ENCODE results near the gene CTU2.
"Not testable (repeated sequence)": the region's sequence is repeated elsewhere in the genome, so short reads cannot be mapped to it uniquely, and the experiment has no call there.

The CTU2 gene

GRCh38 chr16:88706229-88706964 is at the start of gene CTU2, which contains the start of gene RNF166:
Gene CTU2, plus strand, starts transcription at chr16:88706503. Its CDS starts 28 bp downstream, at chr16:88706531.
Gene RNF166, minus strand, starts transcription at chr16:88706408. Its CDS starts 83 bp downstream, at chr16:88706325.
- DNase-seq (ENCODE audit: insufficient read length, low spot score) (peak; percentile 97), FAIRE-seq (peak; percentile 100)

DNA sequence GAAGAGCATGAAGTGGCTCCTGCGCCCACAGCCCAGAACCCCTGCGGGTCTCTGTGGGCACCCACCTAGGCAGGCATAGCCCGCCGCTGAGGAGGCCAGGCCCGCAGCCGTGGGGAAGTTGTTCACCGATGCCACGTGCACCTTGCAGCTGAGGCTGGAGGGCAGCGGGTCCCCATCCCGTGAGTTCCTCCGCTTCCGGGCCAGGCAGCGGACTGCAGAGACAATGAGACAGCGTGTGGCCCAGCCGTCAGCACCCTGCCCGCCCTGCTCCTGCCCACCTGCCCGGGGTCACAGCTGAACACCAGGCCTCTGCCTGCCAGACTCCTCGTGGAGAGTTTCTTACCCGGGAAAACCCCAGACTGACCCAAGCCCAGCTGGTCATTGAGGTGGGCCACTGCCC is 48.9 kb upstream of the CTU2 start:
- FAIRE-seq (no peak), DNase-seq (ENCODE audit: insufficient read length, low spot score) (no peak)

DNA sequence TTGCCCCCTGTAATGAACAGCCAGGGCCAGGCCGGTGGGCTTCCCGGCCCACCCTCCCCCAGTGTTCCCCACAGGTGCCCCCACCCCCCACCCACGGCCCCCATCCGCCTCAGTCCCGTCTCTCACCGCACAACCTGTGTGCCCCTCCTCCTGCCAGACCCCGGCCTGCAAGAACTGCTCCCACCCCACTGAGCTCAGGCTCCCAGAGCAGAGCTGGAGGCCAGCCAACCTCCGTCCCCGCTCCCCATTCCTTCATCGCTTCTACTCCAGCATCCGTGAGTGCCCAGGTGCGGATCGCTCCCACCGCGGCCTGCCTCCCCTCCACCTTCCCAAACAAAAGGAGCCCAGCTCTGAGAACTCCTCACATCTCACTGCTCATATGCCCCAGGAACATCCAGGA is 47.6 kb upstream of the CTU2 start:
- DNase-seq (ENCODE audit: insufficient read length, low spot score) (no peak), FAIRE-seq (no peak)

DNA sequence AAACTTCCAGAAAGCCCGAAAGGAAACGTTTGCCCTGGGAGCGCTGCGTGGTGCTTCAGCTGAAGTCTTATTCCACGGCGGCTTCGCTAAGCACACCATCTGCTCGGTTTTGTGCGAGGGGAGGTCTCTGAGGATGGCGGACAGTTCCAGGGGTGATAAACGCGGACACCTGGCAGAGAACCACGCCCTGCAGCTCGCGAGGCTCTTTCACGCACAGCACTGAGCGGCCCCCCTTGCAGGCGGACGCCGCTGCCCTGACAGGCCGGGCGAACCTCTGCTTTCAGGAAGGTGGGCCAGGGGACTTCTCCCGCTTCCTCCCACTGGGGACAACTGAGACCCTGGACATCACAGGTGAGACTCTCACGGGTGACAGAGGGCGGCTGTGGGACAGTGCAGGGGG is 47.1 kb upstream of the CTU2 start:
- FAIRE-seq (no peak), DNase-seq (ENCODE audit: insufficient read length, low spot score) (no peak)

DNA sequence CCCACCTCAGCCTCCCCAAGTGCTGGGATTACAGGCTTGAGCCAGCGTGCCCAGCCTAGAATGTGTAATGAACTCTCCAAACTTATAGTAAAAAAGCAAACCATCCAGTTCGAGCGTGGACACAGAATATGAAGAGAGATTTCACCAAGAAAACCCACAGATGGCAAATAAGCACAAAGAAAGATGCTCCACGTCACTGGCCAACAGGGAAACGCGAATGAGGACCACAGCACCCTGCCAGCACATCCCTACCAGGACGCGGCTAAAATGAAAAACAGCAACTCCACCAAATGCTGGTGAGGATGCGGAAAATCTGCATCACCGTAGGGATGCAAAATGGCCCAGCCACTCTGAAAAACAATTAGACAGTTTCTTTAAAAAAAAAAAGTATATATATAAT is 44.8 kb upstream of the CTU2 start:
- DNase-seq (ENCODE audit: insufficient read length, low spot score), result no peak
- no peak for FAIRE-seq

- FAIRE-seq (no peak), DNase-seq (ENCODE audit: insufficient read length, low spot score) (no peak)
These were observed 44.0 kb upstream of the CTU2 start for GRCh38 chr16:88662222-88662842.

GRCh38 chr16:88662843-88663606 is 43.3 kb upstream of the CTU2 start, which contains the start of gene MVD:
Gene MVD, minus strand, starts transcription at chr16:88663091. Its CDS starts 11 bp downstream, at chr16:88663080.
- FAIRE-seq, result peak; percentile 100
- DNase-seq (ENCODE audit: insufficient read length, low spot score), result peak; percentile 100

- FAIRE-seq (no peak), DNase-seq (ENCODE audit: insufficient read length, low spot score) (no peak)
These were observed 41.2 kb upstream of the CTU2 start for GRCh38 chr16:88665148-88665547.

DNA sequence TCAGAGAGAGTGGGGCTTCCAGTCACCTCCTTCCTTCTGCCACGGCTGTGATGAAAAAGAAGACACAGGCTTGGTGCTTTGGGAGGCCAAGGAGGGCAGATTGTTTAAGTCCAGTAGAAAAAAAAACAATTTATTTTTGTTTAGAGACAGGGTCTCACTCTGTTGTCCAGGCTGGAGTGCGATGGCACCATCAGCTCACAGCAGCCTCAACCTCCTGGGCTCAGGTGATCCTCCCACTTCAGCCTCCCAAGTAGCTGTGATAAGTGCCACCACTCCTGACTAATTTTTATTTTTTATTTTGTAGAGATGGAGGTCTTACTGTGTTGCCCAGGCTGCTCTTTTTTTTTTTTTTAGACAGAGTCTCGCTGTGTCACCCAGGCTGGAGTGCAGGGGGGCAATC is 40.7 kb upstream of the CTU2 start:
- FAIRE-seq, result no peak
- DNase-seq (ENCODE audit: insufficient read length, low spot score), result no peak

DNA sequence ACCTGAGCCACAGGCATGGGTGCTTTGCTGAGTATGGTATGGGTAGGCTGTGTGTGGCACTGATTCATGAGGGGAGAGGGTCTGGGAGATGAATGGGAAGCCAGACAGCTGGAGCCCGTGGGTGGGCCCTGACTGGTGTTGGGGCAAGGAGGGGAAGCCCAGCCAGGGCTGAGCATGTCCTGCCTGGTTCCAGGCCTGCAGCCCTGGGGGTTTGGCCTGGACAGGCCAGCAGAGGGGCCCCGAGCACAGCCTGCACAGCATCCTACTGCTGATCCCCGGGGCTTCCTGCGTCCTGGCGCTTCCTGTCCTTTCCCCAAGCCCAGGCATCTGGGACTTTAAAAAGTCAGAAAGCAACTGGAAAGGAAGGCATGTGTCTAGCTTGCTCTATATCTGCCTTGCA is 38.8 kb upstream of the CTU2 start:
- no peak for FAIRE-seq
- no peak for DNase-seq (ENCODE audit: insufficient read length, low spot score)

DNA sequence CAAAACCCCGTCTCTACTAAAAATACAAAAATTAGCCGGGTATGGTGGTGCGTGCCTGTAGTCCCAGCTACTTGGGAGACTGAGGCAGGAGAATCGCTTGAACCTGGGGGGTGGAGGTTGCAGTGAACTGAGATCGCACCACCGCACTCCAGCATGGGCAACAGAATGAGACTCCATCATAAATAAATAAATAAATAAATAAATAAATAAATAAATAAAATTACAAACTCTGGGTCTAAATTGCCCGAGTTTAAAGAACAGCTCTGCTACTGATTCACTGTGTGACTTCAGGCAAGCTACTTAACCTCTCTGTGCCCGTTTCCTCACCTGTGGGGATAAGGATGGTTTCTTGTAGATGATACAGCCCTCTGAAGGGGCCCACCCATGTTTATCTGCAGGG is 36.8 kb upstream of the CTU2 start:
- DNase-seq (ENCODE audit: insufficient read length, low spot score); FAIRE-seq: not testable (repeated sequence)

- FAIRE-seq, result no peak
- no peak for DNase-seq (ENCODE audit: insufficient read length, low spot score)
These were observed 36.3 kb upstream of the CTU2 start for GRCh38 chr16:88669980-88670379.

- no peak for FAIRE-seq
- DNase-seq (ENCODE audit: insufficient read length, low spot score), result no peak
These were observed 34.5 kb upstream of the CTU2 start for GRCh38 chr16:88671806-88672205.

- DNase-seq (ENCODE audit: insufficient read length, low spot score) (no peak), FAIRE-seq (no peak)
These were observed 33.5 kb upstream of the CTU2 start for GRCh38 chr16:88672776-88673175.

DNA sequence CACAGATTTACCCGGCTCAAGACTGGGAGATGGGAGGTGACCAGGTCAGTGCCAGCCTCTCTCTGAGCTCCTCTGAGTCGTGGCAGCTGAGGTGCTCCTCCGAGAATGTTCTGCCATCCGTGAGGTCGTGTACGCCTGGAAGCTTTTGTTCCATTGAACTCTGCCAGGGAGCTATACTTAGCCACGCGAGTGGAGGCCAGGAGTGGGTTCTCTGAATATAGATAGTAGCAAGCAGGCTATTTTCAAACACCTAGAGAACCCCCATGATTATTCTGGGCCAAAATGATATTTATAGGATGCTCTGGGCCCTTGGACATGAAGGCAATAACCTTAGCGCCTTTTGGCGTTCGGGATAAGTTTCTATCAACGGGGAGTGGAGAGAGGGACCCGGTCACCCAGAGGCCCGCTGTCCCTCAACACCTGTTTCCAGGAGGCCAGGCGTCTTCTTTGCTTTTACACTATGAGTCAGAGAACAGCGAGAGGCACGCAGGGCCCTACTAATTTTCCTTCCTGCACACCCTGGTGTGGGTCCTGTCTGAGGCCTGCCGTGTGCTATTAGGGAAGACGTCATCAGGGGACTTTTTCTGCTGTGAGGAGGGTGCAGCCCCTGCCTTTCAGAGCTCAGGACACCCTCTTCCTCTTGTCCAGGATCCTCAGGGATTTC is 32.5 kb upstream of the CTU2 start:
- FAIRE-seq, result no peak

DNA sequence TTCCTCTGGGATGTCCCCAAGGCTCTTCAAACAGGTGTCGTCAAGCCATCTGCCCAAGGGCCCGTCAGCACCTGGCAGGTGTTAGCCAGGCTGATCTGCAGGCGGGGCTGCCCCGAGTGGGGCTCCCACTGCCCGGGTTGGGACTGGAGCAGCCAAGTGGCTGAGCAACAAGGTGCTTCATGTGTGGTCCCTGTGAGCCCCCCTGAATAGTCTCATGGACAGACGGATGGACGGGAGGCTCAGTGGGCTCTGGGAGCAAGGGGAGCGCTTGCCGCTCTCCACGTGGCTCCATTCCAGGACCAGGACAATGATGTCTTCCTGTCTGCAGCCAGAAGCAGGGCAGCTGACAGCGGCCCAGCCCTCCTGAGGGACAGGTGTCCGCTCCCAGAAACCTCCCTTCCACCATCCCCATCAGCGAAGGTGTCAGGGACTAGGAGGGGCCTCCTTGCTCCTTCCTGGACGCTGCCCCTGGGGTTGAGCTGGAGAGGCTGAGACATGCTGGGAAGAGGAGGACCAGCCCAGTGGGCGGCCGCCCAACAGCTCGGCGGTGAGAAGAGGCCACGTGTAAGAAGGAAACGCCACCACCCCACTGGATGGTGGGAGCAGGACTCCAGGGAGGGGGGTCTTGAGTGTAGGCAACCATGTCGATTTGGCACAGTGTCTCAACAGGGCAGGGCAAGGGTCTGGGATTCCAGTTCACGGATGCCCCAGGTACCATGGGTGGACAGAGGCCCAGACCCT is 29.6 kb upstream of the CTU2 start:
- FAIRE-seq (no peak), DNase-seq (ENCODE audit: insufficient read length, low spot score) (no peak)

More for the DNA sequence above, 32.5 kb upstream of the CTU2 start:
- no peak for DNase-seq (ENCODE audit: insufficient read length, low spot score)

- DNase-seq (ENCODE audit: insufficient read length, low spot score), result no peak
These were observed 28.6 kb upstream of the CTU2 start for GRCh38 chr16:88677721-88678120.

GRCh38 chr16:88678224-88678979 is 27.9 kb upstream of the CTU2 start:
- DNase-seq (ENCODE audit: insufficient read length, low spot score), result no peak
- FAIRE-seq, result no peak

More at GRCh38 chr16:88677721-88678120, 28.6 kb upstream of the CTU2 start:
- FAIRE-seq, result no peak

GRCh38 chr16:88680554-88681083 is 25.7 kb upstream of the CTU2 start:
- no peak for FAIRE-seq
- DNase-seq (ENCODE audit: insufficient read length, low spot score), result no peak
